LNCaP clone FGC (cell line): ENCODE data around the gene GRIK4.

Experiments
- DNase-seq: peaks from one replicate; pipeline ENCODE4 v3.0.0-alpha.2; 2011; ENCODE audit warnings: low read depth
- H3K4me3 ChIP-seq: 2 replicates; pipeline ENCODE4 v1.5.1; 2011; ENCODE audit warnings: mild to moderate bottlenecking, low read depth, low read length, control low read depth
- CTCF ChIP-seq: IDR thresholded peaks from 2 replicates; pipeline ENCODE4 v1.5.1; 2012; ENCODE audit warnings: mild to moderate bottlenecking; ENCODE audit not compliant: control insufficient read depth, insufficient read depth; ENCODE audit errors: extremely low read depth

GRIK4 gene

GRCh38 chr11:120834686-120835210, 323.2 kb downstream of the GRIK4 start:
- no peak for TF ChIP-seq CTCF
- no peak overlapping the region for H3K4me3 ChIP-seq
- DNase-seq = no peak

DNA sequence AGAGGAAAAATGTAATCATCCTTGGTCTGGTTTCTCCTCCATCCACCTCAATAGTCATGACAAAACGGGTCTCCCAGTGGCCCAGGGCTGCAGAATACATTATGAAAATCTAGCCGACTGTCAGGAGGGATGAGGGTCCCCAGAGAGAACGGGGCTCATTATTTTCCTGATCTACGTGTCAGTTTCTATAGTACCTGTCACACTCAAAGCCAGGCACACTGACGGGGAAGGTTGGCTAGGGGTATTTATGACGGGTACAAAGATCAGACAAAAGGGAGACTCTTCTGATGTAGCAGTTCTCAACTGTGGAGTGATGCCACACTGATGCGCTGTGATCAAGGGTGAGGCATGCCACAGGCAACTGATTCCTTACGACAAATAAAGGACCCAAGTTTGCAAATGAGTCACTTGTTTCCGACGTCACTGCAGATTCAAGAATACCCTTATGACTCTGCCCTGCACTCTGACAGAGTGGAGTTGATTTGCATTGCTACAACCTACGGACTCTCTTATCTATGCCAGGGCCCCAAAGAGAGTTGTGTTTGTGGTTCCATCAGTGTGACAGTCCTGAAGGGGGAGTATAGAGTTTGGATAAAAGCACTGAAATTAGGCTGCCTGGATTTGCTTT, 324.2 kb downstream of the GRIK4 start:
- TF ChIP-seq CTCF = no peak
- no peak overlapping the region for H3K4me3 ChIP-seq
- DNase-seq = no peak

- TF ChIP-seq CTCF = no peak
- DNase-seq = no peak
- H3K4me3 ChIP-seq = no peak overlapping the region
Observed at GRCh38 chr11:120837696-120838095, 326.1 kb downstream of the GRIK4 start.

DNA sequence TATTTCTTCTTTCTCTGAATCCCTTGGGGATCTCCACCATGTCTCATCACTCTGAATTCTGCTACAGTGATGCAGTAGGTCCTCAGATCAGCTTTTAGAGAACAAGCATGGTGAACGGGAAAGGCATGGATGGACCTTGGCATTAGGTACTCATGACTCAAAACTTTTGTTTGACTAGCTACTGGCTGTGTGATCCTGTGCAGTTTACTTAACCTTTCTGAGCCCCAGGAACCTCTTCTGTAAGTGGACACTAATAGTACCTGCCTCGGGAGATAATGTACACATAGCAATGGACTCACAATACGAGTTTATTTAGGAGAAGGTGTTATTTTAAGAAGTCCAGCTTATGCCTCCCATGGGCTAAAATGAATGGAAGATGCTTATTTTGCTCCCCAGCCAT, 327.7 kb downstream of the GRIK4 start:
- no peak overlapping the region for H3K4me3 ChIP-seq
- no peak for DNase-seq
- TF ChIP-seq CTCF = no peak

DNA sequence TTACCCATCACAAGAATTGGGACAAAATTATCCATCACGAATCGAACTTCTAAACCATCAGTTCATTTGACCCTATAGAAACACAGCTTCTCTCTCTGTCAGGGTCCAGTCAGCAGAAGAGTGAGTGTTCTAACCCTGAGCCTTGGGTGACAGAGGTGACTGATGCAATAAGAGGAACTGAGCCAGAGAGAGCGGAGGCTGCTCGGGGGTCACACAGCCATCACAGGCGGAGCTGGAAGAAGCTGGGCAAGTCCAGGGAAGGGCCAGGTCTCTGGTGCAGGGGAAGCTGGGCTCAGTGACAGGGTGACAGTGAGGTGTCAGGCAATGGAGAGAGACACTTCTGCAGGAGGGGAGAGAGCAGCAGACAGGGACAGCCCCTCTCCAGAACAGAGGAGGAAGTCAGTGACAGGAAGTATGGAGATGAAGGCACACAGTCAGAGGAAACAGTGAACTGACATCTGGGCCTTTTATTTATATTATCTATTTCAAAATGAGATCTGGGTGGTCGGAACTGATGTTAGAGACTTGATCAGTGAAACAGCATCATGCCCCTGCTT, 328.4 kb downstream of the GRIK4 start:
- no peak for DNase-seq
- H3K4me3 ChIP-seq = no peak overlapping the region
- no peak for TF ChIP-seq CTCF

GRCh38 chr11:120840661-120841060, 329.1 kb downstream of the GRIK4 start:
- TF ChIP-seq CTCF = no peak
- no peak overlapping the region for H3K4me3 ChIP-seq
- no peak for DNase-seq

- H3K4me3 ChIP-seq = no peak overlapping the region
- no peak for TF ChIP-seq CTCF
- DNase-seq = no peak
Observed at GRCh38 chr11:120841074-120841473, 329.5 kb downstream of the GRIK4 start.
